ENCODE measurements around the gene CD164. TPM values are rescaled to one million over a fixed set of nuclear protein-coding genes. Genes with fewer than 3 reads are reported as not detected.
A peak's percentile ranks its signal among the peaks of the same experiment; 100 is the strongest.

CD164 gene
- polyA plus RNA-seq, 3 donors = 106 to 392 (median 272) TPM

- Mint-ChIP-seq H3K4me3 (peak overlapping the region; percentile 91 to 95), H3K27ac (peak overlapping the region in 3 of 7 donors; percentile 26 to 99 (median 44)), H3K36me3 (peaks cover 44 to 48% of the 10 kb centered on the region in 2 donors), H3K4me1 (peaks cover 54% of the 10 kb centered on the region), H3K27me3 (ENCODE audit: low read depth in 3 of 3) (no peaks in the 10 kb centered on the region), H3K9me3 (no peaks in the 10 kb centered on the region)
- peak overlapping the region; percentile 13 for H3K9ac ChIP-seq (ENCODE audit: insufficient read depth, low read length, poor library complexity, severe bottlenecking)
- peaks cover 41 to 46% of the 10 kb centered on the region in 2 donors for H3K4me1 ChIP-seq (ENCODE audit: control insufficient read depth in 1 of 2, insufficient read depth in 2 of 2, low read length in 2 of 2)
- H4K20me1 ChIP-seq (ENCODE audit: insufficient read depth, low read length) = peaks cover 68% of the 10 kb centered on the region
- peak overlapping the region; percentile 75 to 99 (median 88) for H3K4me3 ChIP-seq (replicated peaks in 1 of 3; ENCODE audit: low read depth in 2 of 3, low read length in 3 of 3)
- TF ChIP-seq CTCF (IDR thresholded peaks at IDR 0.05) = no peak
- no peaks in the 10 kb centered on the region for H3K27me3 ChIP-seq (ENCODE audit: control insufficient read depth in 2 of 2, insufficient read depth in 2 of 2, low read length in 2 of 2)
- peaks cover 40 to 48% of the 10 kb centered on the region in 2 donors for H3K36me3 ChIP-seq (replicated peaks in 1 of 2; ENCODE audit: control insufficient read depth in 1 of 2, insufficient read depth in 2 of 2, low read length in 2 of 2)
- WGBS (ENCODE audit: insufficient coverage) = no CpG with 5 or more reads among the region's 2 CpGs
- H3K4me2 ChIP-seq (replicated peaks; ENCODE audit: extremely low read depth, low read length, poor library complexity, severe bottlenecking) = peak overlapping the region; percentile 87
- intact Hi-C loops (cut with micrococcal nuclease) = loop anchor here (5.0 to 10.0 kb wide), 4 partner anchors 78 to 822 kb away; partner anchors contain the start of genes CEP57L1 (in 1 of the 2), MICAL1 (in 1 of the 2) and SESN1 (in 1 of the 2)
- no peak overlapping the region for H2AFZ ChIP-seq (ENCODE audit: insufficient read depth, low read depth, low read length, poor library complexity, severe bottlenecking)
- DNase-seq = no peak
- H3K27ac ChIP-seq (ENCODE audit: low read depth in 1 of 2, low read length in 2 of 2) = peak overlapping the region in 1 of 2 donors; percentile 99
- H3K9me3 ChIP-seq (replicated peaks in 1 of 2; ENCODE audit: control insufficient read depth in 1 of 2, insufficient read depth in 1 of 2, low read length in 2 of 2) = no peaks in the 10 kb centered on the region
- peaks cover 75% of the 10 kb centered on the region for H3K79me2 ChIP-seq (ENCODE audit: insufficient read depth, low read length)
Measured at GRCh38 chr6:109379711-109380110, 2.6 kb downstream of the CD164 start.

GRCh38 chr6:109377717-109378116 is 4.5 kb downstream of the CD164 start:
- no peak overlapping the region for H3K4me3 ChIP-seq (replicated peaks in 1 of 3; ENCODE audit: low read depth in 2 of 3, low read length in 3 of 3)
- peaks cover 88% of the 10 kb centered on the region for H4K20me1 ChIP-seq (ENCODE audit: insufficient read depth, low read length)
- peaks cover 43 to 51% of the 10 kb centered on the region in 2 donors for H3K4me1 ChIP-seq (ENCODE audit: control insufficient read depth in 1 of 2, insufficient read depth in 2 of 2, low read length in 2 of 2)
- Mint-ChIP-seq H3K36me3 (peaks cover 60 to 65% of the 10 kb centered on the region in 2 donors), H3K9me3 (no peaks in the 10 kb centered on the region), H3K27ac (peak overlapping the region in 3 of 7 donors; percentile 44 to 75 (median 54)), H3K4me3 (peak overlapping the region in 1 of 2 donors; percentile 40), H3K4me1 (peaks cover 57% of the 10 kb centered on the region), H3K27me3 (ENCODE audit: low read depth in 3 of 3) (no peaks in the 10 kb centered on the region)
- intact Hi-C loops (cut with micrococcal nuclease) = no loop called here
- no peaks in the 10 kb centered on the region for H3K27me3 ChIP-seq (ENCODE audit: control insufficient read depth in 2 of 2, insufficient read depth in 2 of 2, low read length in 2 of 2)
- no peak for DNase-seq
- peak overlapping the region; percentile 2 for H3K4me2 ChIP-seq (replicated peaks; ENCODE audit: extremely low read depth, low read length, poor library complexity, severe bottlenecking)
- TF ChIP-seq CTCF (IDR thresholded peaks at IDR 0.05) = no peak
- H3K27ac ChIP-seq (ENCODE audit: low read depth in 1 of 2, low read length in 2 of 2) = no peak overlapping the region
- H2AFZ ChIP-seq (ENCODE audit: insufficient read depth, low read depth, low read length, poor library complexity, severe bottlenecking) = no peak overlapping the region
- 38% methylated on average over 2 of the region's 3 CpGs for WGBS (ENCODE audit: insufficient coverage)
- peaks cover 55 to 66% of the 10 kb centered on the region in 2 donors for H3K36me3 ChIP-seq (replicated peaks in 1 of 2; ENCODE audit: control insufficient read depth in 1 of 2, insufficient read depth in 2 of 2, low read length in 2 of 2)
- no peak overlapping the region for H3K9ac ChIP-seq (ENCODE audit: insufficient read depth, low read length, poor library complexity, severe bottlenecking)
- no peaks in the 10 kb centered on the region for H3K9me3 ChIP-seq (replicated peaks in 1 of 2; ENCODE audit: control insufficient read depth in 1 of 2, insufficient read depth in 1 of 2, low read length in 2 of 2)
- H3K79me2 ChIP-seq (ENCODE audit: insufficient read depth, low read length) = peaks cover 95% of the 10 kb centered on the region
